Vagina (tissue), 2 donors: ENCODE data around the gene PPL.

Experiments used
- POLR2A ChIP-seq, 2 donors: fragments of 450-650 bp; IDR thresholded peaks; one replicate each; pipeline ENCODE4 v1.6.1; 2017; ENCODE audit warnings: antibody characterized with exemption in 2 of 2, mild to moderate bottlenecking in 2 of 2, moderate library complexity in 2 of 2
- TF ChIP-seq, protein P1 (sequence below), 3 experiments: fragments of 450-650 bp in 2 of 3; fragments of 200-600 bp in 1 of 3; sonication (generic) in 1 of 3; IDR thresholded peaks; one replicate each; pipeline ENCODE4 v1.5.1; 2017 to 2019; ENCODE audit warnings: antibody characterized with exemption in 3 of 3, mild to moderate bottlenecking in 2 of 3, moderate library complexity in 2 of 3

DNA sequence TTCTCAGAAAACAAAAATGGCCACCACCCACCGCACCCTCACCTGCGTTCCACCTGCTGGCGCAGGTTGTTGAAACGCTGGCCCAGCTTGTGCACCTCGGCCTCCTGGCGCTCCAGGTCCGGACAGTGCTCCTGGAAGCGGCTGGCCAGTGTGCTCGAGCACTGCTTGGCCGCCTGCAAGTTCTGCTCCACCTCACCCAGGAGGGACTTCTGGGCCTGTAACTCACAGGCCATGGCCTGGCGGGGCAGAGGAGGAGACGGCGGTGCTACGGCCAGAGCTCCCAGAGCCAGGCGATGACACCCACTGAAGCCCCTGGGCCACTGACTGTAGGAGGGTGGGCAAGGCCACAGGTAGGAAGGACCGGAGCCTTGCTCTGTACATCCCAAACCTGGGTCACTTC is 46.3 kb downstream of the PPL start:
- TF ChIP-seq, protein P1, sequence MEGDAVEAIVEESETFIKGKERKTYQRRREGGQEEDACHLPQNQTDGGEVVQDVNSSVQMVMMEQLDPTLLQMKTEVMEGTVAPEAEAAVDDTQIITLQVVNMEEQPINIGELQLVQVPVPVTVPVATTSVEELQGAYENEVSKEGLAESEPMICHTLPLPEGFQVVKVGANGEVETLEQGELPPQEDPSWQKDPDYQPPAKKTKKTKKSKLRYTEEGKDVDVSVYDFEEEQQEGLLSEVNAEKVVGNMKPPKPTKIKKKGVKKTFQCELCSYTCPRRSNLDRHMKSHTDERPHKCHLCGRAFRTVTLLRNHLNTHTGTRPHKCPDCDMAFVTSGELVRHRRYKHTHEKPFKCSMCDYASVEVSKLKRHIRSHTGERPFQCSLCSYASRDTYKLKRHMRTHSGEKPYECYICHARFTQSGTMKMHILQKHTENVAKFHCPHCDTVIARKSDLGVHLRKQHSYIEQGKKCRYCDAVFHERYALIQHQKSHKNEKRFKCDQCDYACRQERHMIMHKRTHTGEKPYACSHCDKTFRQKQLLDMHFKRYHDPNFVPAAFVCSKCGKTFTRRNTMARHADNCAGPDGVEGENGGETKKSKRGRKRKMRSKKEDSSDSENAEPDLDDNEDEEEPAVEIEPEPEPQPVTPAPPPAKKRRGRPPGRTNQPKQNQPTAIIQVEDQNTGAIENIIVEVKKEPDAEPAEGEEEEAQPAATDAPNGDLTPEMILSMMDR (IDR thresholded peaks at IDR 0.05), result no peak
- TF ChIP-seq POLR2A (IDR thresholded peaks at IDR 0.05), result no peak
